Epithelial cell of proximal tubule (primary cell): ENCODE results near the gene ANXA3. TPM values are rescaled to one million over a fixed set of nuclear protein-coding genes. Genes with fewer than 3 reads are reported as not detected.
"Not testable (repeated sequence)": the region's sequence is repeated elsewhere in the genome, so short reads cannot be mapped to it uniquely, and the experiment has no call there.

Experiments
- DNase-seq: peaks from one replicate; pipeline ENCODE4 v3.0.0-alpha.2; 2011; ENCODE audit warnings: low read depth
- H3K4me3 ChIP-seq: 2 replicates; pipeline ENCODE4 v1.5.1; 2011; ENCODE audit warnings: low read depth, mild to moderate bottlenecking, low read length
- CTCF ChIP-seq: conservative IDR thresholded peaks from 2 replicates; pipeline ENCODE4 v1.5.1; 2012; ENCODE audit warnings: low read depth, mild to moderate bottlenecking, low read length
- total RNA-seq: library from RNA; depleted of rRNA; stranded (reverse); fragments of >200 nt; gene quantifications from 2 replicates; pipeline ENCODE4 v1.2.3, GENCODE V29; 2015

Gene ANXA3
- total RNA-seq, result 354 and 367 TPM in 2 replicates

DNA sequence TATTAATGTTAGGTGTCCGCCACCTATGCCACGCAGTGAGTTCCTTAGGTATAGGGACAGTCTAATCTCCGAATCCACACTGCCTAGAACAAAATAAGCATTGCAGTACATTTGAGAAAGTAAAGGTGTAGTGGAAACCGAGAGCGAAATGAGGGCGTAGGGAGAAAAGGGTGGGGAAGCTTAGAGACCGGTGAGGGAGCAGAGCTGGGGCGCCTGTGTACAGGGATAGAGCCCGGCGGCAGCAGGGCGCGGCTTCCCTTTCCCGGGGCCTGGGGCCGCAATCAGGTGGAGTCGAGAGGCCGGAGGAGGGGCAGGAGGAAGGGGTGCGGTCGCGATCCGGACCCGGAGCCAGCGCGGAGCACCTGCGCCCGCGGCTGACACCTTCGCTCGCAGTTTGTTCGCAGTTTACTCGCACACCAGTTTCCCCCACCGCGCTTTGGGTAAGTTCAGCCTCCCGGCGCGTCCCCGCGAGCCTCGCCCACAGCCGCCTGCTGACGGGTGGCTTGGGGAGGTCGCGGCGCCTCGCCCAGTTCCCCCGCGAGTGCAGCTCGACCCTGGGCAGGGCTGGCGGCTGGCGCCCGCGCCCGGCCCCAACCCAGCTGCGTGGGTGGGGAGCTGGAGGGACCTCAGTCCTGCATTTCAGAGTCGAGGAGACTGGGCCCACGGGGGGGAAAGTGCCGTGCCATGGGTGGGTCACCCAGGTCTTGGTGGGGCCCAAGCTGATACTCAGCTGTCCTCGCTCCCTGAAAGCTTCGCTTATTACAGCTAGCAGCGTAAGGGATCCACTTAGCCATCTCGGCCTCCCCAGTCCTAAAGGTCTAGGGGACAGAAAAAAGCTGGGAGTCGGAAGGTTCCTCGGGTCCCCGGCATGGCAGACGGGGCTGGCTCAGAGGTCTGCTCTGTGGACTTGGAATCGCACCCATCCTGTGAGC is at the start of gene ANXA3:
ANXA3 (plus strand) TSS at position 351 of the 932 bp plus-strand sequence. CDS start 2,704 bp downstream, outside the sequence.
- no peak for DNase-seq
- H3K4me3 ChIP-seq, result peak within 1 kb of the TSS; percentile 64
- TF ChIP-seq CTCF, result no peak

GRCh38 chr4:78506260-78506659 is 45.3 kb upstream of the ANXA3 start:
- H3K4me3 ChIP-seq, DNase-seq: not testable (repeated sequence)

DNA sequence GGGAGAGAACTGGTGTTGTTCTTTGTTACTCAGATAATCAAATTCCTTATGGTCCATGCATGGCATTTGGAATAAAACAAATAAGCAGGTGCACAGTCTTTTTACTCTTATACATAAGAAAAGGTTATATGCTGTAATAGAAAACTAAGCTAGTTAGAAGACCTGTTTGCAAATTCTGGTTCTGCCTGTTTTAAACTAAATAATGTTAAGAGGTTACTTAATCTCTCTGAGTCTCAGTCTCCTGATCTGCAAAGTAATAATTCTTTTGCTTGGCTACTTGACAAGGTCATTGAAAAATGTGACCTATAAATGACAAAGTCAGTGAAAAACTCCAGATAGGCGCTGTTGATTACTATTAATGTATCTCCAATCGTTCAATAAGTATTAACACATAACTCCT is 42.5 kb upstream of the ANXA3 start:
- TF ChIP-seq CTCF, result no peak
- no peak overlapping the region for H3K4me3 ChIP-seq
- no peak for DNase-seq

DNA sequence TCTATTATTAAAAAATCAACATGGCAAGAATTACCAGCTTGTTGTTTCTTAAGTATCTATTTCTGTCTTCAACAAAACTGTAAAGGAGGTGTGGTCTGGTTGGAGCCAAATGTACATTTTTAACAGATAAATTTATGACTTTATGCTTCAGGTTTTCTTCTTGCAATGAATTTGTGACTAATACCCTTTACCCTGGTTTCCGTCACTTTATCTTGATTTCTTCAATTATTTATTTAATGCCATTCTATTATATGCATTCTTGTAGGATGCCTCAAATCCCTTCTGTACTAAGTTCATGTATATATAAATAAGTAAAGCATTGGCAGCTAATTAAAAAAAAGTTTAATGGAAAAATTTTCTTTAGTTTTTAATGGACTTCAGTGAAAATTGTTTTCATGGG is 41.5 kb upstream of the ANXA3 start:
- TF ChIP-seq CTCF, result no peak
- no peak for DNase-seq
- H3K4me3 ChIP-seq, result no peak overlapping the region

DNA sequence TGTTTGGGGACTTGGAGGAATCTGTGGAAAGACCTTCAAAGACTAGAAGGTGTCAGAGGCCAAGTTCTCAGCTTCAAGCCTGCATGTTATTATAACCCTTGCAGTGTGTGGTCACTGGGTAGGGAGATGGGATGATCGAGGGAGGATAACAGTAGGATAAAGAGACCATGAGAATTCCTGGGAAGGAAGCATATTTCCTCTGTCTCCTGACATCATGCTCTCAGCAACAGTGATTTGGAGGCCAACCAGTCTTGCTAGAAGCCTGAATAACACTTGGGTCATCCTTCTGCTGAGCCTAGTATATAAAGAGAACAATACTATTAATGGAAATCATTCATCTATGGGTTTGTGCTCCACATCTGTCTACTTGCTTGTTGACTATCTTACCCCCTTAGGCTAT is 40.9 kb upstream of the ANXA3 start:
- no peak for DNase-seq

DNA sequence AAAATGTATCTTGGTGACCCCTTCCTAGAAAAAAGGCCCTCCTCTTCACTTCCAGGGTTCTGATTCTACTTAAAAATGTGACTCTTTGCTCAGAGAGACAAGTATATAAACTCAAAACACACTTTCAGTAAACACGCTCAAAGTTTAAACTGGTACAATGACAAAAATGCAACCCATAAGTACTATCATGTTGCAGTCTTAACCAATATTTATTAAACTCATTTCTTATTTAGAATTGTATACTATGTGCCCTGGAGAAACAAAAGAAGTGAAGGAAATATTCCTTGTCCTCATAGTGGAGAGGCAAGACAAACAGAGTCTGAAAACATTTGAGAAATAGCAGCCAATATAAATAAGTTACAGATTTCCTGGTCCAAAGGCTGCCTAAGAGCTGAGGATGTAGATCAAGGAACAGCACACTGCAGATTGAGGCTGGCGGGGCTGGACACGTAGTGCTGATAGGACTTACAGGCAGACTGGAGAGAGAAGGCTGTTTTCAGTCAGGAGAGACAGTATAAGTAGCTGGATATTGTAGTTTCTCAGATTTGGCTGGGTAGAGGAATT is 39.1 kb upstream of the ANXA3 start:
- H3K4me3 ChIP-seq, result no peak overlapping the region
- DNase-seq, result no peak
- TF ChIP-seq CTCF, result no peak

More for the DNA sequence above, 40.9 kb upstream of the ANXA3 start:
- TF ChIP-seq CTCF, result no peak
- H3K4me3 ChIP-seq, result no peak overlapping the region

DNA sequence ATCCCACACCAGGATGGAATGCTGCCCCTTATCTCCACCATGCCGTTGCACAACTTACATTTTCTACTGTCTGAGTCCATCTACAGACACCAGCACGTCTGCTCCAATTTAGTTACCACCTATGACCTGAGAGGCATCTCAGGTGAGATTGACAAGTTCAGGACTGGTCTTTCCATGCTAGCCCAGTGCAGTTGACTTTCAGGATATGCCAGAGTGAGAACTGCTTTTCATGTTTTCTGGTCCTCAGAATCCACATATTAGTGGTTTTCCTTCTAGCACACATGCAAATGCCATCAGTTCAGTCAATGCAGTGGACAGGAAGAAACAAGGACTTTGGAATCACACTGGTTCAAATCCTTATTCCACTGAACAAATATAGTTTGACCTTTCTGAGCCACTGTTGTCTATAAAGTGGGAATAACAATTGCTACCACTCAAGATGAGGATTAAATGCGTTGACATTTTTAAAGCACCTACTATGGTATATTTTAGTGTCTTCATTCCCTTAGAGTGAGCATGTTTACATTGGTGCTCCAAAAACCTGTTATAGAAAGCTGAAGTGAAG is 38.1 kb upstream of the ANXA3 start:
- no peak for TF ChIP-seq CTCF
- DNase-seq, result no peak

More for the DNA sequence above, 38.1 kb upstream of the ANXA3 start:
- H3K4me3 ChIP-seq, result no peak overlapping the region
